H9 (cell line): ENCODE results near the gene POT1. TPM values are rescaled to one million over a fixed set of nuclear protein-coding genes. Genes with fewer than 3 reads are reported as not detected.

ENCODE experiments used
- DNase-seq: peaks from one replicate; pipeline ENCODE4 v3.0.0-alpha.2; 2017
- H2AFZ ChIP-seq: one replicate; pipeline ENCODE4 v1.6.1; 2013; ENCODE audit warnings: mild to moderate bottlenecking, low read length, control low read depth, moderate library complexity
- H2AK5ac ChIP-seq: 2 replicates; pipeline ENCODE4 v1.6.1; 2013; ENCODE audit warnings: low read length, control low read depth, mixed read lengths; ENCODE audit not compliant: insufficient read length
- H2BK120ac ChIP-seq: one replicate; pipeline ENCODE4 v1.6.1; 2013; ENCODE audit warnings: low read depth, mild to moderate bottlenecking, low read length, control low read depth, inconsistent platforms; ENCODE audit not compliant: poor library complexity, severe bottlenecking
- H2BK12ac ChIP-seq: 2 replicates; pipeline ENCODE4 v1.6.1; 2013; ENCODE audit warnings: low read length, control low read depth, mixed read lengths, low read depth; ENCODE audit not compliant: insufficient read length
- H2BK15ac ChIP-seq: 2 replicates; pipeline ENCODE4 v1.6.1; 2013; ENCODE audit warnings: low read depth, low read length, control low read depth
- H2BK20ac ChIP-seq: one replicate; pipeline ENCODE4 v1.6.1; 2013; ENCODE audit warnings: low read depth, mild to moderate bottlenecking, low read length, control low read depth, inconsistent platforms; ENCODE audit not compliant: poor library complexity, severe bottlenecking
- H2BK5ac ChIP-seq: 2 replicates; pipeline ENCODE4 v1.6.1; 2013; ENCODE audit warnings: low read length, control low read depth, mixed read lengths; ENCODE audit not compliant: insufficient read length
- H3K14ac ChIP-seq: 2 replicates; pipeline ENCODE4 v1.6.1; 2013; ENCODE audit warnings: low read length, control low read depth; ENCODE audit not compliant: insufficient read depth
- H3K18ac ChIP-seq: 2 replicates; pipeline ENCODE4 v1.6.1; 2013; ENCODE audit warnings: low read depth, mild to moderate bottlenecking, mixed read lengths, low read length, control low read depth; ENCODE audit not compliant: insufficient read length
- H3K23ac ChIP-seq: 2 replicates; pipeline ENCODE4 v1.6.1; 2013; ENCODE audit warnings: low read length, control low read depth, mixed read lengths, low read depth; ENCODE audit not compliant: insufficient read length
- H3K23me2 ChIP-seq: 2 replicates; pipeline ENCODE4 v1.6.1; 2013; ENCODE audit warnings: low read depth, mild to moderate bottlenecking, mixed read lengths, low read length, control low read depth; ENCODE audit not compliant: insufficient read length, poor library complexity, severe bottlenecking
- H3K27ac ChIP-seq: 2 replicates; pipeline ENCODE4 v1.5.1; 2013; ENCODE audit warnings: low read length, control low read depth, mixed read lengths, low read depth; ENCODE audit not compliant: insufficient read length
- H3K27me3 ChIP-seq: 2 replicates; pipeline ENCODE4 v1.6.1; 2013; ENCODE audit warnings: low read length, control low read depth, inconsistent platforms; ENCODE audit not compliant: insufficient read depth
- H3K4ac ChIP-seq: 2 replicates; pipeline ENCODE4 v1.6.1; 2013; ENCODE audit warnings: low read depth, mild to moderate bottlenecking, control low read depth, inconsistent platforms, low read length, moderate library complexity
- H3K4me1 ChIP-seq: 2 replicates; pipeline ENCODE4 v1.6.1; 2013; ENCODE audit warnings: low read length, control low read depth, inconsistent platforms; ENCODE audit not compliant: insufficient read depth
- H3K4me2 ChIP-seq: 2 replicates; pipeline ENCODE4 v1.6.1; 2013; ENCODE audit warnings: low read length, control low read depth, mixed read lengths; ENCODE audit not compliant: insufficient read length, insufficient read depth
- H3K56ac ChIP-seq: 2 replicates; pipeline ENCODE4 v1.6.1; 2013; ENCODE audit warnings: low read depth, mild to moderate bottlenecking, mixed read lengths, low read length, control low read depth; ENCODE audit not compliant: insufficient read length
- H3K79me1 ChIP-seq: 2 replicates; pipeline ENCODE4 v1.6.1; 2013; ENCODE audit warnings: low read depth, mild to moderate bottlenecking, moderate library complexity, low read length, control low read depth, inconsistent platforms; ENCODE audit not compliant: insufficient read depth, poor library complexity, severe bottlenecking
- H3K79me2 ChIP-seq: 2 replicates; pipeline ENCODE4 v1.6.1; 2013; ENCODE audit warnings: low read length, control low read depth, inconsistent platforms; ENCODE audit not compliant: insufficient read depth
- H3K9ac ChIP-seq: 2 replicates; pipeline ENCODE4 v1.6.1; 2013; ENCODE audit warnings: low read length, control low read depth, mixed read lengths; ENCODE audit not compliant: insufficient read length; ENCODE audit errors: extremely low read depth
- H3K9me3 ChIP-seq: one replicate; pipeline ENCODE4 v1.6.1; 2013; ENCODE audit warnings: low read depth, low read length, inconsistent platforms; ENCODE audit not compliant: control insufficient read depth
- H3T11ph ChIP-seq: one replicate; pipeline ENCODE4 v1.6.1; 2013; ENCODE audit warnings: mild to moderate bottlenecking, low read length, control low read depth, inconsistent platforms
- H4K20me1 ChIP-seq: one replicate; pipeline ENCODE4 v1.6.1; 2013; ENCODE audit not compliant: control insufficient read depth, insufficient read length, insufficient read depth
- H4K5ac ChIP-seq: 2 replicates; pipeline ENCODE4 v1.6.1; 2013; ENCODE audit warnings: low read depth, mild to moderate bottlenecking, mixed read lengths, low read length, control low read depth; ENCODE audit not compliant: insufficient read length
- H4K8ac ChIP-seq: replicated peaks from 2 replicates; pipeline ENCODE4 v1.6.1; 2013; ENCODE audit warnings: low read length, control low read depth, mixed read lengths, low read depth; ENCODE audit not compliant: insufficient read length
- H4K91ac ChIP-seq: 2 replicates; pipeline ENCODE4 v1.6.1; 2013; ENCODE audit warnings: low read depth, mild to moderate bottlenecking, moderate library complexity, mixed read lengths, low read length, control low read depth; ENCODE audit not compliant: insufficient read length
- H3K27ac Mint-ChIP-seq, 3 experiments: 2 replicates in 2 of 3; 3 replicates in 1 of 3; pipeline ENCODE4 v1.8.0; 2020 to 2021; ENCODE audit warnings: mixed read lengths in 3 of 3, mild to moderate bottlenecking in 1 of 3, moderate library complexity in 1 of 3
- H3K27me3 Mint-ChIP-seq: 2 replicates; pipeline ENCODE4 v1.8.0; 2021; ENCODE audit warnings: low read depth, mild to moderate bottlenecking, moderate library complexity, mixed read lengths
- H3K36me3 Mint-ChIP-seq, 3 experiments: 2 replicates in 2 of 3; 3 replicates in 1 of 3; pipeline ENCODE4 v1.8.0; 2020 to 2021; ENCODE audit warnings: low read depth in 3 of 3, mixed read lengths in 3 of 3; ENCODE audit not compliant: insufficient read depth in 1 of 3
- H3K4me1 Mint-ChIP-seq, 2 experiments: 2 replicates each; pipeline ENCODE4 v1.8.0; 2020; ENCODE audit warnings: mixed read lengths in 2 of 2
- H3K4me3 Mint-ChIP-seq, 2 experiments: 2 replicates in 1 of 2; 3 replicates in 1 of 2; pipeline ENCODE4 v1.8.0; 2020 to 2021; ENCODE audit warnings: mild to moderate bottlenecking in 2 of 2, mixed read lengths in 2 of 2, moderate library complexity in 1 of 2
- H3K9me3 Mint-ChIP-seq, 2 experiments: 2 replicates in 1 of 2; 3 replicates in 1 of 2; pipeline ENCODE4 v1.8.0; 2020; ENCODE audit warnings: mild to moderate bottlenecking in 2 of 2, mixed read lengths in 2 of 2, moderate library complexity in 1 of 2
- CTCF ChIP-seq: fragments of 200-600 bp; sonication (generic); conservative IDR thresholded peaks from 3 replicates; pipeline ENCODE4 v1.8.0; 2021; ENCODE audit warnings: antibody characterized with exemption, mild to moderate bottlenecking
- WGBS: extraction: QIAGEN DNeasy Blood & Tissue Kit; methylation state at CpG from one replicate; pipeline ENCODE4 v1.1.7; 2013; ENCODE audit warnings: missing lambda C conversion rate, low lambda C conversion rate, mixed read lengths; ENCODE audit not compliant: insufficient read length; ENCODE audit errors: extremely low coverage; 5-methylcytosine and 5-hydroxymethylcytosine counted together
- total RNA-seq: library from RNA; stranded (reverse); gene quantifications from 2 replicates; pipeline ENCODE4 v1.2.1, GENCODE V29; 2021

Gene POT1
- total RNA-seq, 1 experiment from 2014 or later: 23.4 TPM

DNA sequence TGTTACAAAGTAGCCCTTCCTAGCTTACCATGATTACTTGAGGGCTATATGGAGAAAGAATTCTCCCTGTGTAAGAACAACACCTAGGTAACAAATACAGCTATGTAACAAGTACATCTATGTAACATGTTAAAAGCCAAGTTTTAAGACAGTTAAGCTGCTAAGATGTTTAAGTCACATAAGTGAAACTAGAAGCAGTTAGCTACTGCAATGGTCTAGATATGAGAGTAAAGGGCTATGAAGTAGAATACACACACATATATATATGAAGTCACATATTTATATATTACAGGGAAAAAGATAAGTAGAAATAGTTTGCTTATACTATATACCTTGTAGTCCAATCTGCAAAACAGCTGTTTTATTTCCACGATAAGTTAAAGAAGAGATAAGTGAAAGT lies 14.4 kb downstream of the POT1 start:
- Histone ChIP-seq H3K56ac (no peak overlapping the region), H2BK120ac (no peak overlapping the region), H3K9ac (no peak overlapping the region), H3K4me1 (no peaks in the 10 kb centered on the region), H2AFZ (no peak overlapping the region), H3K4me2 (no peak overlapping the region), H3K9me3 (no peaks in the 10 kb centered on the region), H3K23me2 (no peaks in the 10 kb centered on the region), H2BK15ac (no peak overlapping the region), H3K79me1 (peaks cover 5% of the 10 kb centered on the region), H2BK12ac (no peak overlapping the region), H3T11ph (no peak overlapping the region), H3K27ac (no peak overlapping the region), H3K18ac (no peak overlapping the region), H3K23ac (no peak overlapping the region), H2BK5ac (no peak overlapping the region), H4K20me1 (no peaks in the 10 kb centered on the region), H4K91ac (no peak overlapping the region), H3K14ac (no peak overlapping the region), H3K4ac (no peak overlapping the region), H2BK20ac (no peak overlapping the region), H3K27me3 (no peaks in the 10 kb centered on the region), H4K5ac (no peak overlapping the region), H2AK5ac (no peak overlapping the region), H4K8ac (no peak overlapping the region), H3K79me2 (no peaks in the 10 kb centered on the region; the same call in 1 of the 2 replicates)
- Mint-ChIP-seq H3K36me3 (peaks cover 0 to 9% (median 2%) of the 10 kb centered on the region in 3 experiments; a peak in 2 of 7 replicates), H3K4me3 (no peak overlapping the region), H3K27ac (no peak overlapping the region), H3K27me3 (no peaks in the 10 kb centered on the region), H3K4me1 (peaks cover 0 to 2% of the 10 kb centered on the region in 2 experiments; a peak in 1 of 4 replicates), H3K9me3 (no peaks in the 10 kb centered on the region)
- no CpG with 5 or more reads among the region's 1 CpG for WGBS
- DNase-seq: no peak
- TF ChIP-seq CTCF: no peak
